GF-D8 (cell line): ENCODE data around the gene PHF10.
"Not testable (repeated sequence)": the region's sequence is repeated elsewhere in the genome, so short reads cannot be mapped to it uniquely, and the experiment has no call there.

ENCODE experiments used
- DNase-seq: peaks from one replicate; lab custom pipeline; 2025; lab: John Stamatoyannopoulos, UW

The PHF10 gene

DNA sequence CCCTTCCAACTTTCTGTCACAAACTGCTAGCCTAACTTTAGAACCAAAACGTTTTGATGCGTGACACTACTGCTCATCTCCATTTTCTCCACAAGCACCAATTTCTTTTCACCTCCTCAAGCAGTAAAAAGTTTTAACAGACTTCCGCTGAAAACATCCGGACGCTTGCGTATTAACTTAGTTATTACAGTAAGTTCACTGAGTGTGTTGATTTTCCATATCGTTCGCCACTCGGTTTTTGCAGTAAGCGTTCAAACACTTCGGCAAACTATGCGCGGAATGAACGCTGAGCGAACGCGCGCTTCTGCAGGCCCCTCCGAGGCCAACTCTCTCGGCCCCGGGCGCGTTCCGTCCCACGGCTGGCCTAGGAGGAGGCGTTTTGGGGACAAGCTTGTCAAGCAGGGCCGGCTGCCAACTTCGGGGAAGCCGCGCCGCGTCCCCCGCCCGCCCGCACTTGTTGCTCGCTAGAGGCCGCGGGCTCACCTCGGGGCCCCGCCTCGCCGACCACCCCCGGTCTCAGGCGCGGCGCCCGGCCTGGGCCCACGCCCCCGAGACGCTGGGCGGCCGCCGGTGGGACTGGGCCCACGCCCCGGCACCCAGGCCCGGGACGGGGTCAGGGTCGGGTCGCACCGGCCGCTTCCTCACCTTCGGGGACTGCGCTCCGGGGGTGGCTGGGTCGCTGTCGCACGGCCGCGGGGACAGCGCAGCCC, 945 bp downstream of the PHF10 start:
- peak; percentile 43 for DNase-seq

DNA sequence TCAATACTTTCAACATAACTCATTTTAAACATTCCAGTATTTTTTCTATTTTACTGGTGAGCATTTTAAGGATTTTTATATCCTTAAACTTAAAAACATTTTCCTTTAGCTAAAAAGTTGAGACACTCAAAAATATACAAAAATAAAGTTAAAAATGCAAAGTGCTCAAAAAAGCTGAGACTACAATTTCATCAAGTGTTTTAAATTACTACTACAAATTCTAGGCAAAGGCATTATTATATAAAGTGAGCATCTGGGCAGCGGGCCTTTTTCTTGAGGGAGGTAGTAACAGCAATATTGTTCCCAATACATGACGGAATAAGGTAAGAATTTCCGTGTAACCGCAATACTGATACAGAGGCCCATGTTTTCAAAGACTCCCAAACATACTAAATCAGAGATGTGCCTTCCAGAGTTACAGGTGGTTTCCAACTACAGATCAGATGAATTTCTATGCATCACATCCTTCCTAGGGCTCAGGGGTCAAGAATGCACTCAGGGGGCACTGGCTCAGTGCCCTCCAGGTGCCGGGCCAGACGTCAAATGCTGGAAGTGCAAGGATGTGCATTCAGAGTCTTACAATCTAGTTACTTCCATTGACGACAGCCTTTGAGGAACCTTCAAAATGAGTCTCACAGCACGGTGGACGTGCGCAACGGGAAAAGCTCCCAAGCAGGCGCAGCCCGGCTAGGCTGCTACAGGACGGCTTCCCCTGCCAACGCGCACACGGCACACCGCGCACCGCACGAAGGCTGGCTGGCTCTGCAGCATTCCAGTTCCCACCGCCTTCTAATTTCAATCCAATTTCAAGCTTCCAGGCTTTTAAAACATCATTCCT, 1.7 kb downstream of the PHF10 start:
- DNase-seq = no peak

DNA sequence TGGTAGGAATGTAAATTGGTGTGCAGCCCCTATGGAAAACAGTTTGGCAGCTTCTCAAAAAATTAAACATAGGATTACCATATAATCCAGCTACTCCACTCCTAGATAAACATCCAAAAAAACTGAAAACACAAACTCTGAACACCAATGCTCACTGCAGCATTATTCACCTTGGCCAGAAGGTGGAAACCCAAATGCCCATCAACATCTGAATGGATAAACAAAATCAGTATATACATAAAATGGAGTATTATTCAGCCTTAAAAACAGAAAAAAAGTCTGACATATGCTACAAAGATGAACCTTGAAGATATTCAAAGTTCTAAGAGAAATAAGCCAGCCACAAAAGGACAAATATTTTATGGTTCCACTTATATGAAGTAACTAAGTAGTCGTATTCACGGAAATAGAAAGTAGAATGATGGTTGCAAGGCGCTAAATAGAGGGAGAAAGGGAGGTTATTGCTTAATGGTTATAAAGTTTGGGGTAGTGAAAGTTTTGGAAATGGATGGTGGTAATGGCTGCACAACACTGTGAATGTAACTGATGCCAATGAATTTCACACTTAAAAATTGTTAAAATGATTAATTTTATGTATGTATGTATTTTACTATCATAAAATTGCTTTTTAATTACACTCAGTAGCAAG, 4.0 kb downstream of the PHF10 start:
- no peak for DNase-seq

DNA sequence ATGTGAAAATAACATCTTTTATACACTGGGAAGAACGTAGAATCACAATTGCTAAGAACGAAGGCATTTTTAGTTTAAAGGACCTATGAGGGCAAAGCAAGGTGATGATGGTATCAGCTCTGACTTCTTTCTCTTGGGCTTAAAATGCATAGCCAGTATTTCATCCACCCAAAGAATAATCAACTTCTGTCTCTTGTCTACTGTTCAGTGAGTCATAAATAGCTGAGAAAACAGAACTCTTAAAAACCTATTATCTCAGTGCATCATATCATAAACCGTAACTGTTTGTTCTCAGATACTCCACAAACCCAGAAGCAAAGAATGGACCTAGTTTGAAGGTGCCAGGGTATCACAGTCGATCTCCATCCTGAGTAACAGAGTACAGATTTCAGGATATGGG, 5.2 kb downstream of the PHF10 start:
- DNase-seq = no peak

DNA sequence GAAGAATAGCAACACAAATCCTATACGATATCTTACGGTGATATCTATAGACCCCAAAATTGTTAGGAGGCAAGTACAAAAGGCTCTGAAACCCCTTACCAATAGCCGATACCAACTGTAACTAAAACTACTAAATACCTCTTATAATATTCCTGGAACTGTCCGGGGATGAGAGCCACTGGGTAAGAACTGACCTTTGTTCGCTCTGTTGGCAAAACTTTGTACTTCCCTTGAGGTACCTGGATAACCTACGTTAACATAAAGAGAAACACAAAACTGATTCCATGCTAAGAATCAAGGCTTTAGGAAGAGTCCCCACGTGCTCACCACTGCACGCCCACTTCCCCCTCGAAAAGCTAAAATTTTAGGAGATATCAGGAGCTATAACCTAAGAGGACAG, 9.7 kb downstream of the PHF10 start:
- DNase-seq = no peak

DNA sequence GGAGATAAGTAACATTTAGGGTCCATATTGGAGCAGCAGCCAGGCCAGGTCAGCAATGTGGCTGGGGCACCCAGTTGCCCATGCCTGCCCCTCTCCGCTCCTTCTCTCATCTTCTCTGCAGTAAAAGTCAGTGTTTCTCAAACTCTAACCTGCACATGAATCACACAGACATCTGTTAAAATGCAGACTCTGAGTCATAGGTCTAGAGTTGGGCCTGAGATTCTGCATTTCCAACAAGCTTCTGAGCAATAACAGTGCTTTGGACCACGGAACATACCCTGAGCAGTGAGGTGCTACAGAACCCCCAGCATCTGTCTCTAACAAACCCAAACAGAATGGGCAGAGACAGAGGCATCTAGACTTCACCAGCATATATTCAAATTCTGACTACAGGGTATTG, 10.1 kb downstream of the PHF10 start:
- no peak for DNase-seq

DNA sequence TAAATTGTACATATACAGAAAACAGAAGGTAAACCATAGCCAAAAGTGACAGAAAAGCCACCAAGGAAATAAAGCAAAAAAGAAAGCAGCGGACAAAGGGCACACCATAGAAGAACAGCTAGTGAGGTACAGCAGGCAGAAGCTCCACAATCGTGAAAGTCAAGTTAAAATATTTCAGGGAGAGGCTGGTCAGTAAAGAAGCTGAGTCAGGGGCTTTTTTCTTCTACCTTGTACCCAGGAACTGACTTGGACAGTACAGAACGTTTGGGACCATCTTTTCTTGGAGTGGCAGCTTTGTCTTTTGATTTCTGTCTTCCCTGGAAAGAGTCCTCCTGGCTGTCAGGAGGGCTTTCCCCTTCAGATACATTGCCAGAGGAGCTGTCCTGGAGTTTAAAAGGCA, 14.3 kb downstream of the PHF10 start:
- no peak for DNase-seq

DNA sequence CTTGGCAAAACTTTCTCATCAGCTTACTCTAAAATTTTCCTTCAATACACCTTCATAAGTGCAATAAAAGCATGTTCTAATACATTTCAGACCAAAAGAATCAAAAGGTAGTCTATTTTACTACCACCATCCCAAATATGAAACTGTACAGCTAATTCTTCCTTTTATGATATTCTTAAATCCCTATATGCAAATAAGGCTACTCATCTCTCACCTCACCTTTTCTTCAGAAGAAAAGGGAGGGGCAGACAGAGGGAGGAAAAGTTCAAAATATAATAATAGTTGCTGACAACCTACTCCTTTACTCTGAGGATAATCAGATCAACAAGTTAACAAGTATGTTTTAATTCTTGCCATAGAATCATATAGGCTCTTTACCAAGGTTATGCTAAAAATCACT, 15.0 kb downstream of the PHF10 start:
- DNase-seq = no peak

DNA sequence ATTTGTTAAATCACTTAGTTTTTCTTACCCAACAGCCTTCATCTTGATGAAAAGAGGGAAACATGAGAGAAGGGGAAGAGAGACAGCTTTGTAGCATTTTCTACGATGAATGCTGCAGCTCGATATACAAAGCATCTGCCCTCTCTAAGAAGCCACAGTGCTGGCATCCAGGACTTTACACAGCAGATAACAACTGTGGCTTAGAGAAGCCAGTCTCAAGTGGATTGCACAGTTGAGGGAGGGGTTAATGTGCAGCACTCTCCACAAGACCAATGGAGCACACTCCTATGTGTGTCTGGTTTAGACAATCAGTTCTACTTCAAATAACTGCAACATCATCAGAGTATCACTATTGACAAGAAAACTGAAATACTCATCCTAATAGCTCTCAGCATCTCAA, 16.5 kb downstream of the PHF10 start:
- no peak for DNase-seq

DNA sequence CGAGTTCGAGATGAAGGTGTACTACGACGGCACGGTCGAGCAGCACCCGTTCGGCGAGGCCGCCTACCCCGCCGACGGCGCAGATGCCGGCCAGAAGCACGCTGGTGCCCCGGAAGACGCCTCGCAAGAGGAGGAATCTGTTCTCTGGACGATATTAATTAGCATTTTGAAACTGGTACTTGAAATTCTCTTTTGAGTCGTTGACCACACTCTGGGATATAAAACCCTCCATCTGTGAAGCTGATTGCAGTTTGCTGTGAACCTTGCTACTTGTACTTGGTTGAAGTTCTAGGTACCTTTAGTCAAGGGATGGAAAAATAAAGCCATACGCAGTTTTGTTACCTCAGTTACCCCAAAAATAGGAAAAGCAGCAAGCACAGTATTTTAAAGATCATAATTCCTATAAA, 21.5 kb downstream of the PHF10 start:
- DNase-seq = no peak

DNA sequence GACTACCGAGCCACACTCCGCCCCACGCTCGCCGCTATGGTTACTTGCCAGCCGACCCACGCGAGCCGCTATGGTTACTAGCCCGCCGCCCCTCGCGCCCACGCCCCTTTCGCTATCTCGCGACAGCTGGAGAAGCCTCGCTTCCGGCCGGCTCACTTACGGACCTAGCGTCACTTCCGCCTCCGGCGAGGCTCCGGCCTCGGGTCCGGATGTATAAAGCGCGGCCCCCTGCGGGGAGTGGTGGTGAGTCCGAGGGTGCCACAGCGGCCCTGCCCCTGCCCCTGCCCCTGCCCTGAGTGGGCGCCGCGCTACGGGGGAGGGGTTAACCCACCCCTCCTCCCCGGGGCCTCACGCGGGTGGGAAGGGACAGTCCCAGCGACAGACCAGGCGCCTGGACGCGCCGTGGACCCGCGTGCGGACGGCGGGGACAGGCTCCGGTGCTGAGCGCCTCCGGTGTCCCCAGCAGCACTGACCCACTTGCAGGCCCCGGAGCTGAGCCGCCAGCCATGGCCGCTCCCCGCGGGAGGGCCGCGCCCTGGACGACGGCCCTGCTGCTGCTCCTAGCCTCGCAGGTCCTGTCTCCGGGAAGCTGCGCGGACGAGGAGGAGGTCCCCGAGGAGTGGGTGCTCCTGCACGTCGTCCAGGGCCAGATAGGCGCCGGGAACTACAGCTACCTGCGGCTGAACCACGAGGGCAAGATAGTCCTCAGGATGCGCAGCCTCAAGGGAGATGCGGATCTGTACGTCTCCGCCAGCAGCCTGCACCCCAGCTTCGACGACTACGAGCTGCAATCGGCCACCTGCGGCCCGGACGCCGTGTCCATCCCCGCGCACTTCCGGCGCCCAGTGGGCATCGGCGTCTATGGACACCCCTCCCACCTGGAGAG, 22.1 kb downstream of the PHF10 start, which contains the start of the genes C6orf120 and WDR27:
C6orf120 (plus strand) TSS at position 173 of the 886 bp plus-strand sequence; CDS start at position 507, 334 bp downstream.
WDR27 (minus strand) TSS at position 76 of the 886 bp plus-strand sequence. CDS start 13,024 bp downstream, outside the sequence.
- peak; percentile 86 for DNase-seq

DNA sequence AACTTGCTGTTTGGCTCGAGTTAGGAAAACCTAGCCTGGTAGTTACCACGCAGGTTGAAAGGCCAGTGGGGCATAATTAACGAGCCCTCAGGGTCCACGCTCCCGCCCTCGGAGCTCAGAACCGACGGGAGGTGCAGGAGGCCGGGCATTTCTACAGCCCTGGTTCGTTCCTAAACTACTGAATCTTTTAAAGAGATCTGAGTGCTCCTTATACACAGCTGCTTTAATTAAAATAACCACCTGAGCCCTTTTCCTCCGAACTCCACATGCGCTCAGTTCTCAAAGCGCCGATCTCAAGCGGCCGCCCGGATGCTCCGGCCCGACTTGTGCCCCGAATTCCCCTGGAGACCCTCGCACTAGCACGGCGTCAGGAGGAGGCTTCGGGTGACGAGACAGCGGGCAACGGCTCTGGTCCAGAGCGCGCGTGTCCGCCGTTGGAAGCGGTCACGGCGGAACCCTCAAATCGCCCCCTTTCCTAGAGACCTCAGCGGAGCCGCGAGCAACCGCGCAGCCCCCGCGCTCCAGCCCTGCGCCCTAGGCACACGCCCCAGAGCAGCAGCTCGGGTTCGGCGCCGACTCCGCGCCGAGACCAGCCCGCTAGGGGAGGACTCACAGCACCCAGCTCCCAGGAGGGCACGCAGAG, 22.9 kb downstream of the PHF10 start:
- DNase-seq = no peak

DNA sequence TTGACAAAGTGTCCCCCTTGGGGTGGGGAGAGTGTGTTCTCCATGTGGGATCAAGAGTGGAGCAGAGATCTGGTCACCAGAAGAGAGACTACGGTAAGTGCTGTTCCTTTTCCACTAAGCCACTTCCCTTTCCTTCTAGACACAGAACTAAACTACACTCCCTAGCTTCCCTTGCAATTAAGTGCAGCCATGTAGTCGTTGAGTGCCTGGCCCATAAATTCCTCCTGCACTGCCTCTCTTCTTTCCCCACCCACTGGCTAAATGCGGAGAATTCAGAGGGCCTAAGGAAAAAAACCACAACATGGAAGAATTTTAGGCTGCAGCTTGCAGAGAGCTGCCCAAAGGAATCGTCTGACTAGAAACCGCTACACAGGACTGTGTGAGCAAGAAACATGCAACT, 24.0 kb downstream of the PHF10 start:
- DNase-seq = peak; percentile 65

DNA sequence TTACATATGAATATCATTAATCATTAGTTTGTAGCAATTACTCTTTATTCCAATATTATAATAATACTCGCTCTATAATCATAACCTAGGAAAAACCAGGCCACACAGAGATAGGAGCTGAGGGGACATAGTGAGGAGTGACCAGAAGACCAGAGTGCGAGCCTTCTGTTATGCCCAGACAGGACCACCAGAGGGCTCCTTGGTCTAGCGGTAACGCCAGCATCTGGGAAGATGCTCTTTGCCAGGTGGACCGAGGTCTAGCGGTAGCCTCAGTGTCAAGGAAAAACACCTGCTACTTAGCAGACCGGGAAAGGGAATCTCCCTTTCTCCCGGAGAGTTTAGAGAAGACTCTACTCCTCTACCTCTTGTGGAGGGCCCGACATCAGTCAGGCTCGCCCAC, 27.2 kb downstream of the PHF10 start:
- DNase-seq = not testable (repeated sequence)

DNA sequence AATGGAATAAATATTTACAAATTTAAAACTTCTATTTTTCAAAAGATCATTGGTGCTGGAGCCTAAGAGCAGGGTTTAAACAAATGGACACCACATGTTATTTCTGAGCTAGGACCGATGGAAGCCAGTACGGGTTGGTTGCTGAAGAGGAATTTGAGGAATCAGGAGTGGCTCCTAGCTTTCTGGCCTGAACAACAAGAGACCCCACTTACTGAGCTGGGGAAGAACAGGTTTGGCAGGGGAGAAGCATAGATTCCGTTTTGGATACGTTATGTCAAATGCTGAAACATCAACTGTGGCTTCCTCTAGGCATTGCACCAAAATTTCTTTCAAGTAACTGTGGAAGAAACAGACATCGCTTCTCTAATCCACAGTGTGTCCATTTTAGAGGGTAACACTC, 29.2 kb downstream of the PHF10 start:
- no peak for DNase-seq

DNA sequence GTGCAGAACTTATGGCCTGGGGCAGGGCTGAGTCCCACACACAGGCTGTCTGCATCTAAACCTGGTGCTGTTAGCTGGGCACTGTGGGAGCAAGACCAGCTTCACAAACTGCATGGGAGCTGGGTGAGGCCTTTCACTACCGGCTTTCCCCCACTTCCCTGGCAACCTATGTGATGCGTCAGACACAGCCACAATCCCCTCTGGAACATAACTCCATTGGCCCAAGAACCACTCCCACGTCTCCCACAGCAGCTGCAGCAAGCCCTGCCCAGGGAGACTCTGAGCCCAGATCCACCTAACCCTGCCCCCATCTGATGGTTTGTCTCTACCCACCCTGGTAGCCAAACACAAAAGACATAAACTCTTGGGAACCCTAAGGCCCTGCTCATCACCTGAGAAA, 31.8 kb downstream of the PHF10 start:
- no peak for DNase-seq

DNA sequence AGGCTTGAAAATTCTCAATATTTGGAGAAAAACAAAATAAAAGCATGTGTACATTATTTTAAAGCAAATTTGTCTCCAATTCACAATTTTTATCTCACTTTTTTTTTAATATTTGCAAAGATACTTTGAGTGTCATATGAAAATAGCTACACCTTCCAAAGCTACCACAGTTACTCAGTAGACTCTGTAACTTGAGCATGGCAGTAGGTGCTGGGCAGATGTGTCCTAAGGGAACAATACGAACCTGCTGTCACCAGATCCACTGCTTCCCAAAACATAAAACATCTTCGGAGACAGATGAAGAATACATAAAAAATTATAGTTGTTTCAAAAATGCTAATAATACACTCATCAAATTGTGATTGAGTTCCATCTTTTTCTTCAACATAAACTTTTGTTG, 33.0 kb downstream of the PHF10 start:
- DNase-seq = no peak

DNA sequence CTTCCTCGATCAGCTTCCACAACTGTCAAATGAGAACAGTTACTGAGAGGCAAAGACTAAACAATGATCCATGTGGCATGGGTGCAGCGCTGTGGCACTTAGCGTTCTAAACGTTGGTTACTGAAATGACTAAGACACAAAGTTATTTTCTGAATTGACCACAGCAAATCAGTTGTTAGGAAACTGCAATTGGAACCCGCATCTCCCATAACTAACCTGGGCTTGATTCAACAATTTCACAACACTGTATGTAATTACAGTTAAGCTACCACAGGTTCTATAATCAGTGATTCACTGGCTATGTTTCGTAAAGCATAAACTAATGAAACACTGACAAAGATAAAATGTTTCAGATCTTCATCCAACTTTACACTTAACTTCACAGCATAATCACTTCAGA, 35.0 kb downstream of the PHF10 start:
- DNase-seq = no peak

DNA sequence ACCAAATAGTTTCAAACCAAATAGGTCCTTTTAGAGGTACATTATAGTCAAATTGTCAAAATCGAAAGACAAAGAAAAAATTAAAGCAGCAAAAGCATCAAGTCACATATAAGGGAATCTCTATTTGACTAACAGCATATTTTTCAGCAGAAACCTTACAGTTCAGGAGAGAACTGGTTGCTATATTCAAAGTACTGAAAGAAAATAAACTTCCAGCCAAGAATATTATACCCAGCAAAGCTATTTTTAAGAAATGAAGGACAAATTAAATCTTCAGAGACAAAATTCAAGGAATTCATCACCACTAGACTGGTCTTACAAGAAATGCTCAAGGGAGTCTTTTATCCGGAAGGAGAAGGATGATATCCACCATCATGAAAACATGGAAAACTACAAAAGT, 38.4 kb downstream of the PHF10 start:
- no peak for DNase-seq

DNA sequence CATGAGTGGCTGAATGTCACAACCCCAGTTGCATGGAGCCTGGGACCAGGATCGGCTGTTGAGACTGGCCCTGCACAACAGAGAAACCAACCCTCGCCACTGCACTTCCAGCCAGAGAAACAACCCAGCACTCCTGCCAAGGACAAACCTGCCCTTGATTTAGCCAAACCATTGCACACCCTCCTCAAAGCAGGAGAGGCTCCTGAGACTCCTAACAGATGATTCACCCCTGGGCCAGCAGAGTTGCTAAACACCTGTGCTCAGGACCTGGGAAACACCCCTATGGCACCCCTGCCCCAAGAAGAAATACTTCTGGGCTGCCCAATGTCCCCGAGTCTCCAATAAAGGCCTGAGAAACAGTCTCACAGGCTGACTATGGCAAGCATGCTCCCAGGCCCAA, 40.2 kb downstream of the PHF10 start:
- no peak for DNase-seq

DNA sequence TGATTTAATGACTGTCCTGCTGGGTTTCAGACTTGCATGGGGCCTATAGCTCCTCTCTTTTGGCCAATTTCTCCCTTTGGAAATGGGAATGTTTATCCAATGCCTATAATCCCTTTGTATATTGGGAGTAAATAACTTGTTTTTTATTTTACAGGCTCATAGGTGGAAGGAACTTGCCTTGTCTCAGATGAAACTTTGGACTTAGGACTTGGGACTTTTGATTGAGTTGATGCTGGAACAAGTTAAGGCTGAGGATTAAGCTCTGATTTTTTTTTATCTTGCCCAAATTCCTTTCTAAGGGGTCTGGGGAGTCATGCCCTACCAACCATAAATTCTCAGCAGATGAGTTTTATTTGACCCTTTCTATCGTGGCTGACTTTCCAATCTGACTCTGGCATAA, 46.0 kb downstream of the PHF10 start:
- DNase-seq = no peak
